H1 (cell line): ENCODE data around the gene NABP1. TPM values are rescaled to one million over a fixed set of nuclear protein-coding genes. Genes with fewer than 3 reads are reported as not detected.

Experiments
- JUN ChIP-seq: IDR thresholded peaks from 2 replicates; pipeline ENCODE4 v1.6.1; 2011; ENCODE audit warnings: low read depth, mild to moderate bottlenecking, improper control_type of control experiment, low read length
- RBBP5 ChIP-seq: IDR thresholded peaks from 2 replicates; pipeline ENCODE4 v1.7.1; 2012; ENCODE audit warnings: low read depth, mild to moderate bottlenecking, inconsistent platforms, low read length, moderate library complexity, borderline replicate concordance
- polyA plus RNA-seq, 7 experiments: library from polyadenylated mRNA; depleted of rRNA in 3 of 7; stranded (reverse) in 5 of 7; unstranded in 2 of 7; fragments of >200 nt in 5 of 7; fragments of 200-250 nt in 2 of 7; gene quantifications; 1 replicate in 5 of 7; 2 replicates in 1 of 7; 4 replicates in 1 of 7; pipeline versions ENCODE4 v1.2.1 to v1.2.3, GENCODE V29; 2011 to 2013; ENCODE audit warnings: missing spikeins in 2 of 7, mixed read lengths in 2 of 7
- total RNA-seq: library from RNA; stranded (reverse); fragmentation: NEBNext Ultra II Directional; extraction: Animal tissue kit (Norgen Biotek cat#: 25700); gene quantifications from 2 replicates; pipeline ENCODE4 v1.2.1, GENCODE V29; 2021

NABP1 gene
- total and polyA plus RNA-seq, 2 of the 8 experiments (the other 6 are each of a cell fraction or from before 2014, with no cell fraction given): 0.63 to 4.8 TPM

- TF ChIP-seq RBBP5 (no peak), JUN (no peak)
These were observed 40.5 kb upstream of the NABP1 start (continued) for GRCh38 chr2:191637182-191638078.
